Mesenteric fat pad (tissue), 1 donor: ENCODE results near the gene ATG7. TPM values are rescaled to one million over a fixed set of nuclear protein-coding genes. Genes with fewer than 3 reads are reported as not detected.
A peak's percentile ranks its signal among the peaks of the same experiment; 100 is the strongest.
"Not testable (repeated sequence)": the region's sequence is repeated elsewhere in the genome, so short reads cannot be mapped to it uniquely, and the experiment has no call there.

Experiments
- DNase-seq: peaks from one replicate; pipeline ENCODE4 v3.0.0-alpha.2; 2020; ENCODE audit warnings: low spot score
- total RNA-seq: library from RNA; stranded (reverse); fragmentation: NEBNext Ultra II Directional; extraction: Animal tissue kit (Norgen Biotek cat#: 25700); gene quantifications from one replicate; pipeline ENCODE4 v1.2.1, GENCODE V29; 2021
- donor health status: DM: yes; HTN: yes; CAD: no.

The ATG7 gene
- total RNA-seq, 1 donor from 2014 or later, result 48.0 TPM

DNA sequence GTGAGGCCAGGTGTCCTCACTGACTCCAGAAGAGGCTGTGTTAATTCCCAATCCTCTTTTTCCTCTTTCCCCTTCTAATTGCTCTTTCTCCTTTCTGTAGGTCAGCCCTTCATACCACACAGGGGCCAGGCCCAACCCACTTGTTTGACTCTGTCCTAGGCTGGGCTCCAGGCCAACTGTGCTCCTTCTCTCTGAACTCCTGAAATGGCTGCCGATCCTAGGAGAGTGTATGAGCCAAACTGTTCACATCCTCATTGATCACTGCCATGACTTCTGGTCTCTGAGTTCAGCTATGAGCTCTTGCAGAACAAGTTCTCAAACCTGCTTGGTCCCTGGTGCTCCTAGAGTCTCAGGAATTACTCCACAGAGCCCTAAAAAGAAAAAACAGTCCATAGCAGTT, 226.4 kb downstream of the ATG7 start:
- no peak for DNase-seq

DNA sequence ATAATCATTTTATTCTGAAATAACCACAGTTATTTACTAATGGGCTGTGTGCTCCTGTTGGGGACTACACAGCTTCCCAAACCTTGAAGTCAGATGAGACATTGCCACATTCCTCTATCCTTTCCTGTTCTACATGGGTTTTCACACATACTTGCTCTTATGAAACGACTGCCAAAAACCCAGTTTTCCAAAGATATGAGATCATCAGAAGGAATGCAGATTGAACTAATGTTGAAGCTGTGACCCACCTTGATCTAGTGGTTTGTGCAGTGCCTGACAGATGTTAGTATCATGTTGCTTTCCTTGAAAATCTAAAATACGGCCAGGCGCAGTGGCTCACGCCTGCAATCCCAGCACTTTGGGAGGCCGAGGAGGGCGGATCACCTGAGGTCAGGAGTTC, 226.9 kb downstream of the ATG7 start:
- DNase-seq, result no peak

DNA sequence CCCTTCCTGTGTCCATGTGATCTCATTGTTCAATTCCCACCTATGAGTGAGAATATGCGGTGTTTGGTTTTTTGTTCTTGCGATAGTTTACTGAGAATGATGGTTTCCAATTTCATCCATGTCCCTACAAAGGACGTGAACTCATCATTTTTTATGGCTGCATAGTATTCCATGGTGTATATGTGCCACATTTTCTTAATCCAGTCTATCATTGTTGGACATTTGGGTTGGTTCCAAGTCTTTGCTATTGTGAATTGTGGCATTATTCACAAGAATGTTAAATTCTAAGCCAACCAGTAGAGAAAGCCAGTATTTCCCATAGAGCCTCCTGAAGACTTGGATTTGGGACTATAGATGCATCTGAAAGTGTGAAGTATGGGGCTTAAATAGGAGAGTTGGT, 230.2 kb downstream of the ATG7 start:
- not testable (repeated sequence) for DNase-seq

DNA sequence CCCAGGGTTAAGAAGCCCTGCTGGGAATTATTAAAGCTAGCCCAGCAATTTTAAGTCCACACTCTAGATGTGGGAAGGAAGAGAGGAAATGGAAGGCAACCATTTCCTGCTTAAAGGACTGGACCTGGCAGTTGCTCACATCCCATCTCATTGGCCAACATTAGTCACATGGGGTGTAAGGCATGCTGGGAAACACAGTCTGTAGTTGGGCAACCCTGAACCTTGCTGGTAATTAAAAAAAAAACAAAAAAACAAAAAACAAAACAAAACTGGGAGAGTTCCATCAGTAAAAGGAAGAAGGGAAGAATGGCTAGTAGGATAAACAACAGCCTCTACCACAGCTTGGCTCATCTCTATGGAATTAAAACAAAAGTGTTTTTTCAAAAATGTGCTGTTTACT, 235.5 kb downstream of the ATG7 start:
- DNase-seq, result no peak

DNA sequence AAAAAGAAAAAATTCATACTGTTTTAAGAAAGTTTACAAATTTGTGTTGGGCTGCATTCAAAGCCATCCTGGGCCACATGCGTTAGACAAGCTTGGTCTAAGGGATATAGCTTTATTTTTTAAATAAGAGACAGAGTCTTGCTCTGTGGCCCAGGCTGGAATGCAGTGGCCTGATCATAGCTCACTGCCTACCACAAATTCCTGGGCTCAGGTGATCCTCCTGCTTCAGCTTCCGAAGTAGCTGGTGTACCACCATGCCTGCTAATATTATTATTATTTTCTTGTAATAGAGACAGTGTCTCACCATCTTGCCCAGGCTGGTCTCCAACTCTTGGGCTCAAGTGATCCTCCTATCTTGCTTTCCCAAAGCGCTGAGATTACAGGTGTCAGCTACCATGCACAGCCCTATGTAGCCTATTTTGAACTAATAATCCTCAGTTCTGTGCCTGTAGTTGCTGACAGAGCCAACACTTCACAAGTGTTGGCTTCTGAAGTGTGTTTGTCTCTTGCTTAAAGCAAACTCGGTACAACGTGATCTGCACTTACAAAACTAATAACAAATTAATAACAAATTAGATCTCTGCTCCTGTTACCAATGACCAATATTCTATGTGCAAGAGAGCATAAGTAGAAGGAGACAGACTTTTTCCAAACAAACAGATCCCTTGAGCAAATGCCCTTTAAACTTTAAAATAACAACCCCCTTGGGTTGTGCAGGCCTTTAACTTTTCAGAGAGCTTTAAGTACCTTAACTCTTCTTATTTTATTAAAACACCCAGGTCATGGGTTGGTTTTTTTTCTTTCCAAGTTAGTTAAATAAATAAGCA, 236.4 kb downstream of the ATG7 start:
- no peak for DNase-seq

DNA sequence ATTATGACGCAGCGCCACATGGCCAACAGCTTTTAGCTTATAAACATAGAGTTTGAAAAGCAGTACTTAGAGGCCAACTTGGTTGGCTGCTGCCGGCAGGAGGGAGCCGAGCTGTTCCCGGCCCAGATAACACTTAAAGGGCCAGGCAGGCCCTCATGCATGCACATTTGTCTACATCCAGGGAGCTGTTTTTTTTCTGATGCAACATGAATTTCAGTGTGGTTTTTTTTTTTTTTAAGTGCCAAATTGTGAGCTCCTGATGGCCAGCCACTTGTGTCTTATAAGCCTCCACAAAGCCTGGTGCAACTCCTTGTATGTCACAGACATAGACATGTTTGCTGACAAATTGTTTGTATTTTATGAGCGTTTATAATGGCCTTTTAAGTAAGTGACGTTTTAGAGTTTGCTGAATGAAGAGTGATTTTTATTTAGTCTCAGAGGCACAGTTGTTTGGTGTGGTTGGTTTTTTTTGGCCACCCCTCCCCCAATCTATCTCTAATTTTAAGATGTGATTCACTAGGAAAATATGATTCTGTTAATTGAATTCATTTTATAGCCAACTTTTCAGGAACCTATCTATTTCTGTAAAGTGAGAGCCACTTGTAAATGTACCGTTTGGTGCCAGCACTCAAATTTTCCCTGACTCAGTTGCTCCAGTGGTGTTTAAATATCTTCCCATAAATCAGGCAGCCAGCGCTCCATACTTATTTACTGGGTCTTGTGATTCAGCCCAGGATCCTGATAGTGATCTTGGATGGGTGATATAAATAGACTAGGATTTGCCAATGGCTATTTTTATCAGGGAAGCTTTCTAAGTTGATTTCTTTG, 237.2 kb downstream of the ATG7 start:
- no peak for DNase-seq

GRCh38 chr3:11510001-11510340, 237.8 kb downstream of the ATG7 start:
- DNase-seq, result no peak

DNA sequence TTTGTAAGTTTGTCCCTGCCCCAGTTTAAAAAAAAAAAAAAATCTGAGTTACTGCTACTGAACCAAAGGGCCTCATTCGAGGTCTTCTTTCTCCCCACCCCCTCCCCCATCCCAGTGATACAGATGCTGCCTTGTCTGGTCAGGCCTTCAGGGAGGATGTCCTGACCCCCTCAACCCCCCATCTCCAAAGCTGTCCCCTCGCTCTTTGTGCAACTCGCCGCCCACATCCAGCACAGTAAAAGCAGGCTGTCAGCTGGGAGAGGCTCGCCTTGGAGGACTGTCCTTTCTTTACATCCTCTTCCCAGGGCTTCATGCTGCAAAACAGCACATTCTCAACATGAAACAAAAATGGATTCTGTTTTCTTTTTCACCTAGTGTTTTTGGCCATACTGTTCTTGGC, 238.2 kb downstream of the ATG7 start:
- DNase-seq, result no peak

- DNase-seq, result not testable (repeated sequence)
Measured at GRCh38 chr3:11511606-11512005, 239.4 kb downstream of the ATG7 start.

DNA sequence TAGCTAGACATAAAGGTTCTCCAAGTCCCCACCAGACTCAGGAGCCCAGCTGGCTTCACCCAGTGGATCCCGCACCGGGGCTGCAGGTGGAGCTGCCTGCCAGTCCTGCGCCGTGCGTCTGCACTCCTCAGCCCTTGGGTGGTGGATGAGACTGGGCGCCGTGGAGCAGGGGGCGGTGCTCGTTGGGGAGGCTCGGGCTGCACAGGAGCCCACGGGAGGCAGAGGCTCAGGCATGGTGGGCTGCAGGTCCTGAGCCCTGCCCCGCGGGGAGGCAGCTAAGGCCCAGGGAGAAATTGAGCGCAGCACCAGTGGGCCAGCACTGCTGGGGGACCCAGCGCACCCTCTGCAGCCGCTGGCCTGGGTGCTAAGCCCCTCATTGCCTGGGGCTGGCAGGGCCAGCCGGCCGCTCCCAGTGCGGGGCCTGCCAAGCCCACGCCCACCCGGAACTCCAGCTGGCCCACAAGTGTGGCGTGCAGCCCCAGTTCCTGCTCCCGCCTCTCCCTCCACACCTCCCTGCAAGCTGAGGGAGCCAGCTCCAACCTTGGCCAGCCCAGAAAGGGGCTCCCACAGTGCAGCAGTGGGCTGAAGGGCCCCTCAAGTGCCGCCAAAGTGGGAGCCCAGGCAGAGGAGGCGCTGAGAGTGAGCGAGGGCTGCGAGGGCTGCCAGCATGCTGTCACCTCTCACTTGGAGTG, 241.1 kb downstream of the ATG7 start:
- not testable (repeated sequence) for DNase-seq

- DNase-seq, result no peak
Measured at GRCh38 chr3:11513817-11514135, 241.6 kb downstream of the ATG7 start.

DNA sequence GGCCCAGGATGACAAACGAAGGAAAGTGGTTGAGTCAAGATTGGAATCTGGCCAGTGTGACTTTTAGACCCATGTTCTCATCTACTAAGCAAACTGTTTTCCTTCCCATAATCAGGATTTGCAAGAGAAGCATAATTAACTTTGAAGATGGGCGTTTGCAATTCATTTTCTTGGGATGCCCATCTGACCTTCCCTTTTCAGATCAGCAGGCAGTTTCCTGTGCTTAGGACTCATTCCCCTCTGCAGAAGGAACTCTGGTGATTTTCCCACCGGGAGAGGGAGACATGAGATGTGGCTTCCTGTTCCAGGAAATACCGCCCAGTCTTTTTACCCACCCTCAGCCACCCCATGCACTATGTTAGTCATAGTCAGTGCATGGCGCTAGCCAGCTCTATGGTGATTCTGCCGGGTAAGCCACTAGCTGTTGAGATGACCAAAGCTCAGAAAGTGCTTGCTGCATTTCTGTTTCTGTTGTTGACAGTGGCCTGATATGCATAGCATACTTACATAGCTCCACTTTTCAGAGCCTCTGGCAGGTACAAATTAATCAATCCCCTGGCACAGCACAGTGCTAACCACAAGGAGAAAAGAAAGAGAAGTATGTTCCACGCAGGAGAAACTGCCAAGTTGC, 242.1 kb downstream of the ATG7 start:
- no peak for DNase-seq

- no peak for DNase-seq
Measured at GRCh38 chr3:11517601-11518000, 245.4 kb downstream of the ATG7 start.

DNA sequence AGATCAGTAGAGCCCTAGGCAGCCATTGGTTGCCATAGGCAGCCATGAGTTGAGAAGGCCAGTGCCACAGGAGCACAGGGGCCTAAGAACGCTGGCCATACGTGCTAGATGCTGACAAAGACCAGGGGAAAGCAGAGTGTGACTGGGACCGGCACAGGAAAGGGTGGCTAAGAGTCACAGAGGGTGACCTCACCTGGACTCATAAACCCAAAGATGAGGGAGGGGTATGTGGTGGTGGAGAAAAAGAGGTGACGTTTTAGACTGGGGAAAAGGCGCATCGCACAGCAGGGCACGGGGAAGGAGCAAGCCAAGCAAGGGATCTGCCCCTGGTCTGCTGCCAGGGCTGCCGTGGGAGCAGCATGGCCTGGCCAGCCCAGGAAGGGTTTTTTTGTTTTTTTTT, 249.0 kb downstream of the ATG7 start:
- no peak for DNase-seq

DNA sequence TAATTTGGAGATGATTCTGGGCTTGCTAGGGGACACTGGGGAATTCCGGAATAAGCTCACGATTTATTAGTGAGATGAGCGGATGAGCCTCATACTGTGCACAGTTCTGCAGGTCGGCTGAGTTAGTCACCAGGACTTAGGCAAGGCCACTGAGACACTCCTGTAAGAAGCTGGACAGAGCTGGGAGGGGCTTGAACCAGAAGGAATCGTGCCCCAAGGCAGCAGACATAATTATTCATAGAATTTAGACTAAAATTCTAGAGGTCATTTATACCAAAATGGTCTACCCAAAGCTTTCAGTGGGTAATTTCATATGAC, 250.2 kb downstream of the ATG7 start:
- DNase-seq, result no peak

- no peak for DNase-seq
Measured at GRCh38 chr3:11522953-11523571, 250.9 kb downstream of the ATG7 start.

DNA sequence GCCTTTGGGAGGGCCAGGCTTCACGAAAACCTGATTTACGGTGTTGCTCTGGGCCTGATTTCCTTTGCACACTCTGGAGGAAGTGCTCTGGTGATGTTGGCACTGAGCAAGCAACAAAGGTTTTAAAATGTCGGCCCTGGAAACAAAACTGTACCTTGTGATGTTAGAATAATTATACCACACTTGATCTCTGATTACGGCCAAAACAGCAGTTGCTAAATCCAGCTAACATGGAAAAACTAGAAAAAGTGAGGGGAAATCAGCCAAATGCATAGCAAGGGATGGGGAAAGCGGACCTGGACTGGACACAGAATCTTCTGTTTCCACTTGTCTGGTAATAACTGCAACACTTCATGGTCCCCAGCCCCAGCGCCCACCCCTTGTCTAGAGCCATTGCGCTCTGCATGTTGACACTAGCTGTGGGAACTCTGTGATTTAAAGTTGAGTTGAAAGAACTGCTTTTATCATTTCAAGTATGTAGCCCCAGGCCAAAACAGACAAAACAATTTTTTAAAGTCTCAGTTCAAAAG, 251.4 kb downstream of the ATG7 start:
- no peak for DNase-seq

DNA sequence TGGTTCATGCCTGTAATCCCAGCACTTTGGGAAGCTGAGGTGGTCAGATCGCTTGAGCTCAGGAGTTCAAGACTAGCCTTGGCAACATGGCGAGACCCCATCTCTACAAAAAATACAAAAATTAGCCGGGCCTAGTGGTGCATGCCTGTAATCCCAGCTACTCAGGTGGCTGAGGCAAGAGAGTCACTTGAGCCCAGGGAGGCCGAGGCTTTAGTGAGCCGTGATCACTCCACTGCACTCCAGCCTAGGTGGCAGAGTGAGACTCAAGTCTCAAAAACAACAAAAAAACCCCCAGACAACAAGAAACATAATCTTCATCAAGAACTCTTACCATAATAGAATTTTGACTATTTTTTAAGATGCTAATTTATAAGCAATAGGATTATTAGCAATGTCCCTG, 253.9 kb downstream of the ATG7 start:
- DNase-seq, result not testable (repeated sequence)

DNA sequence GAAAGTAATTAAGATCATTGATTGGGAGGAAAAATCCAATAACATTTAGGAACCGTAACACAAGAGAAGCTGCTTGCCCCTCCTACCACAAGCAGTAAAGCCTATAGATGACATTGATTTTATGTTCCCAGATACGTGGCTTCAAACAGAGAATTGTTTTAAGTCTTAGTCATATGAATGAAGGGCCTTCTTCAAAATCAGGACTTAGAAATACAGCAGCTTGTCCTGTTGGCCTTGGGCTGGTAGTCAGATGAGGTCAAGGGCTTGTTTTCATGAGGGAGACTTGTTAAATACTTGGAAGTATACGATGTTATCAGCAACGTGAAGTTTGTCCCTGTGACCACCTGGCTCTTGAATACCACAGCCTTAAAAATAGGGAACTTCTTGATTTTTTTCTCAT, 257.1 kb downstream of the ATG7 start:
- no peak for DNase-seq

DNA sequence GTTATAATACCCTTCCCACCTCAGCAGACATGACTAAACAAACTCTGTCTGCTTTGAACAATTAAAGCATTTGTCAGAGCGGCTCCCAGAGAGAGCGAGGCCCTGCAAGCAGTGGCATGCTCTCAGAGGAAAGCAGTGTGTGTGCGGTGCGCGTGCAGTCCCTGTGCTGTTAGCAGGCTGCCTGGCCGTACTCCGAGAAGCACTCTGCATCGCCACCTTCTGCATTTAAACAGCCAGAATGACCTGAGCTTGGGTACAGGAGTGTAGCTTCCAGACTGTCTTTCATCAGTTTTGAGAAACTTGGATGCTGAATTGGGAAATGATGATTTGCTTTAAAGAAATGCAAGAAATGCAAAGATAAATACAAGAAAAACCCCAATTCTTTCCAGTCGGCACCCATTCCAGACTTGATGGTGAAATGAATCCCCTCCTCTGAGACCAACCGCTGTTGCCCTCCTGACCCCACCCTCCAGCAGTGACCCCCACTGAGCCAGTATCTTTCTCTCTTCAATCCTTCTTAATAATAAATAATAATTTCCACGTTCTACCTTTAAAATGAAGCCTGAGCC, 258.0 kb downstream of the ATG7 start:
- DNase-seq, result no peak

DNA sequence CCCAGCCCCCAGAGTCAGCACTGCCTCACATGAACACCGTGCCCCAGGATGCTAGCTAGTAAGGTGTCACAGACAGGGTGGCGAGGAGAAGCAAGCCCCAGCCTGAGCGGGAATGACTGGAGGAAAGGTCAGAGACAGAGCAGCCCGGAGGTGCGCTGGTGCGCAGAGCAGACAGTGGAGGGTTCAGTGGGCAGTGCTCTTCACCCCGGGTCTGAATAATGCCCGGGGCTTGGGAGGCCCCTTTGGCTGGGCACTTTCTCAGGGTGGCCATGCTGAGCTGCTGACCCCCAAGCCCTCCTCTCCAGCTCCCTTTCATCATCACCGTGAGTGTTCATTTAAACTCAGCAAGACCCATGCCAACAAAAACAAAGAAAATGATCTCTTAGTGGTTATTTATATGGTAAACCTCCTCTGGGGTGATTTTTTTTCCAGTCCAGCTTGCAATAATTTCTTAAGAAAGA, 260.8 kb downstream of the ATG7 start:
- peak; percentile 81 for DNase-seq
